Measurements from ENCODE around the gene TNFAIP8.

The TNFAIP8 gene

GRCh38 chr5:119331566-119332095 is 24.2 kb upstream of the TNFAIP8 start:
- H3K4me1 ChIP-seq (ENCODE audit: control insufficient read depth, low read depth, low read length), result peaks cover 12% of the 10 kb centered on the region
- no peaks in the 10 kb centered on the region for H3K36me3 ChIP-seq (ENCODE audit: control insufficient read depth, low read depth, low read length)
- H3K27ac ChIP-seq (ENCODE audit: low read length), result no peak overlapping the region
- no peaks in the 10 kb centered on the region for H3K27me3 ChIP-seq (ENCODE audit: control insufficient read depth, insufficient read depth, low read length)
- H3K9me3 ChIP-seq (ENCODE audit: control insufficient read depth, low read depth, low read length), result no peaks in the 10 kb centered on the region
- no peak overlapping the region for H3K9ac ChIP-seq (ENCODE audit: low read length)
- H3K4me3 ChIP-seq (ENCODE audit: low read length), result no peak overlapping the region

GRCh38 chr5:119332208-119332607 is 23.6 kb upstream of the TNFAIP8 start:
- H3K9ac ChIP-seq (ENCODE audit: low read length), result no peak overlapping the region
- no peak overlapping the region for H3K4me3 ChIP-seq (ENCODE audit: low read length)
- H3K27ac ChIP-seq (ENCODE audit: low read length), result no peak overlapping the region
- no peaks in the 10 kb centered on the region for H3K36me3 ChIP-seq (ENCODE audit: control insufficient read depth, low read depth, low read length)
- H3K27me3 ChIP-seq (ENCODE audit: control insufficient read depth, insufficient read depth, low read length), result no peaks in the 10 kb centered on the region
- H3K4me1 ChIP-seq (ENCODE audit: control insufficient read depth, low read depth, low read length), result peaks cover 10% of the 10 kb centered on the region
- no peaks in the 10 kb centered on the region for H3K9me3 ChIP-seq (ENCODE audit: control insufficient read depth, low read depth, low read length)

GRCh38 chr5:119332978-119333401 is 22.8 kb upstream of the TNFAIP8 start:
- H3K4me1 ChIP-seq (ENCODE audit: control insufficient read depth, low read depth, low read length), result peaks cover 7% of the 10 kb centered on the region
- no peak overlapping the region for H3K27ac ChIP-seq (ENCODE audit: low read length)
- H3K36me3 ChIP-seq (ENCODE audit: control insufficient read depth, low read depth, low read length), result no peaks in the 10 kb centered on the region
- no peaks in the 10 kb centered on the region for H3K9me3 ChIP-seq (ENCODE audit: control insufficient read depth, low read depth, low read length)
- H3K9ac ChIP-seq (ENCODE audit: low read length), result no peak overlapping the region
- H3K4me3 ChIP-seq (ENCODE audit: low read length), result no peak overlapping the region
- H3K27me3 ChIP-seq (ENCODE audit: control insufficient read depth, insufficient read depth, low read length), result no peaks in the 10 kb centered on the region

- Histone ChIP-seq H3K4me3 (ENCODE audit: low read length) (no peak overlapping the region), H3K27me3 (ENCODE audit: control insufficient read depth, insufficient read depth, low read length) (no peaks in the 10 kb centered on the region), H3K27ac (ENCODE audit: low read length) (no peak overlapping the region), H3K4me1 (ENCODE audit: control insufficient read depth, low read depth, low read length) (peaks cover 3% of the 10 kb centered on the region), H3K9ac (ENCODE audit: low read length) (no peak overlapping the region), H3K36me3 (ENCODE audit: control insufficient read depth, low read depth, low read length) (no peaks in the 10 kb centered on the region), H3K9me3 (ENCODE audit: control insufficient read depth, low read depth, low read length) (no peaks in the 10 kb centered on the region)
Observed at GRCh38 chr5:119333421-119333851, 22.4 kb upstream of the TNFAIP8 start.

GRCh38 chr5:119335261-119335677 is 20.6 kb upstream of the TNFAIP8 start:
- H3K4me1 ChIP-seq (ENCODE audit: control insufficient read depth, low read depth, low read length), result no peaks in the 10 kb centered on the region
- no peaks in the 10 kb centered on the region for H3K36me3 ChIP-seq (ENCODE audit: control insufficient read depth, low read depth, low read length)
- no peak overlapping the region for H3K27ac ChIP-seq (ENCODE audit: low read length)
- no peak overlapping the region for H3K4me3 ChIP-seq (ENCODE audit: low read length)
- no peaks in the 10 kb centered on the region for H3K9me3 ChIP-seq (ENCODE audit: control insufficient read depth, low read depth, low read length)
- no peak overlapping the region for H3K9ac ChIP-seq (ENCODE audit: low read length)
- H3K27me3 ChIP-seq (ENCODE audit: control insufficient read depth, insufficient read depth, low read length), result no peaks in the 10 kb centered on the region

GRCh38 chr5:119336262-119336661 is 19.6 kb upstream of the TNFAIP8 start:
- H3K4me3 ChIP-seq (ENCODE audit: low read length), result no peak overlapping the region

GRCh38 chr5:119336845-119337580 is 18.8 kb upstream of the TNFAIP8 start:
- no peaks in the 10 kb centered on the region for H3K27me3 ChIP-seq (ENCODE audit: control insufficient read depth, insufficient read depth, low read length)
- no peak overlapping the region for H3K27ac ChIP-seq (ENCODE audit: low read length)
- peaks cover 7% of the 10 kb centered on the region for H3K4me1 ChIP-seq (ENCODE audit: control insufficient read depth, low read depth, low read length)
- H3K9me3 ChIP-seq (ENCODE audit: control insufficient read depth, low read depth, low read length), result no peaks in the 10 kb centered on the region
- no peaks in the 10 kb centered on the region for H3K36me3 ChIP-seq (ENCODE audit: control insufficient read depth, low read depth, low read length)
- no peak overlapping the region for H3K9ac ChIP-seq (ENCODE audit: low read length)
- no peak overlapping the region for H3K4me3 ChIP-seq (ENCODE audit: low read length)

More at GRCh38 chr5:119336262-119336661, 19.6 kb upstream of the TNFAIP8 start:
- Histone ChIP-seq H3K27me3 (ENCODE audit: control insufficient read depth, insufficient read depth, low read length) (no peaks in the 10 kb centered on the region), H3K4me1 (ENCODE audit: control insufficient read depth, low read depth, low read length) (no peaks in the 10 kb centered on the region), H3K9ac (ENCODE audit: low read length) (no peak overlapping the region), H3K9me3 (ENCODE audit: control insufficient read depth, low read depth, low read length) (no peaks in the 10 kb centered on the region), H3K36me3 (ENCODE audit: control insufficient read depth, low read depth, low read length) (no peaks in the 10 kb centered on the region), H3K27ac (ENCODE audit: low read length) (no peak overlapping the region)

GRCh38 chr5:119338326-119338946 is 17.4 kb upstream of the TNFAIP8 start:
- H3K4me3 ChIP-seq (ENCODE audit: low read length), result no peak overlapping the region
- no peak overlapping the region for H3K27ac ChIP-seq (ENCODE audit: low read length)
- no peaks in the 10 kb centered on the region for H3K36me3 ChIP-seq (ENCODE audit: control insufficient read depth, low read depth, low read length)
- H3K9me3 ChIP-seq (ENCODE audit: control insufficient read depth, low read depth, low read length), result no peaks in the 10 kb centered on the region
- no peak overlapping the region for H3K9ac ChIP-seq (ENCODE audit: low read length)
- H3K4me1 ChIP-seq (ENCODE audit: control insufficient read depth, low read depth, low read length), result peaks cover 12% of the 10 kb centered on the region
- no peaks in the 10 kb centered on the region for H3K27me3 ChIP-seq (ENCODE audit: control insufficient read depth, insufficient read depth, low read length)

- H3K9ac ChIP-seq (ENCODE audit: low read length), result no peak overlapping the region
Observed at GRCh38 chr5:119339344-119339743, 16.5 kb upstream of the TNFAIP8 start.

GRCh38 chr5:119339965-119340364 is 15.9 kb upstream of the TNFAIP8 start:
- Histone ChIP-seq H3K9me3 (ENCODE audit: control insufficient read depth, low read depth, low read length) (no peaks in the 10 kb centered on the region), H3K27ac (ENCODE audit: low read length) (no peak overlapping the region), H3K9ac (ENCODE audit: low read length) (no peak overlapping the region), H3K36me3 (ENCODE audit: control insufficient read depth, low read depth, low read length) (no peaks in the 10 kb centered on the region), H3K27me3 (ENCODE audit: control insufficient read depth, insufficient read depth, low read length) (no peaks in the 10 kb centered on the region), H3K4me1 (ENCODE audit: control insufficient read depth, low read depth, low read length) (peaks cover 12% of the 10 kb centered on the region), H3K4me3 (ENCODE audit: low read length) (no peak overlapping the region)

More at GRCh38 chr5:119339344-119339743, 16.5 kb upstream of the TNFAIP8 start:
- peaks cover 12% of the 10 kb centered on the region for H3K4me1 ChIP-seq (ENCODE audit: control insufficient read depth, low read depth, low read length)
- H3K27ac ChIP-seq (ENCODE audit: low read length), result no peak overlapping the region
- no peaks in the 10 kb centered on the region for H3K9me3 ChIP-seq (ENCODE audit: control insufficient read depth, low read depth, low read length)
- H3K4me3 ChIP-seq (ENCODE audit: low read length), result no peak overlapping the region
- H3K27me3 ChIP-seq (ENCODE audit: control insufficient read depth, insufficient read depth, low read length), result no peaks in the 10 kb centered on the region
- no peaks in the 10 kb centered on the region for H3K36me3 ChIP-seq (ENCODE audit: control insufficient read depth, low read depth, low read length)

- no peak overlapping the region for H3K4me3 ChIP-seq (ENCODE audit: low read length)
Observed at GRCh38 chr5:119340597-119341218, 15.1 kb upstream of the TNFAIP8 start.

More at GRCh38 chr5:119340597-119341218, 15.1 kb upstream of the TNFAIP8 start:
- Histone ChIP-seq H3K4me1 (ENCODE audit: control insufficient read depth, low read depth, low read length) (peaks cover 12% of the 10 kb centered on the region), H3K27me3 (ENCODE audit: control insufficient read depth, insufficient read depth, low read length) (no peaks in the 10 kb centered on the region), H3K9ac (ENCODE audit: low read length) (no peak overlapping the region), H3K9me3 (ENCODE audit: control insufficient read depth, low read depth, low read length) (no peaks in the 10 kb centered on the region), H3K27ac (ENCODE audit: low read length) (no peak overlapping the region), H3K36me3 (ENCODE audit: control insufficient read depth, low read depth, low read length) (no peaks in the 10 kb centered on the region)
